DMS79 (cell line): ENCODE results near the gene SETX.
"Not testable (repeated sequence)": the region's sequence is repeated elsewhere in the genome, so short reads cannot be mapped to it uniquely, and the experiment has no call there.

Experiments
- DNase-seq: peaks from one replicate; lab custom pipeline; 2025; lab: John Stamatoyannopoulos, UW

Gene SETX, protein sequence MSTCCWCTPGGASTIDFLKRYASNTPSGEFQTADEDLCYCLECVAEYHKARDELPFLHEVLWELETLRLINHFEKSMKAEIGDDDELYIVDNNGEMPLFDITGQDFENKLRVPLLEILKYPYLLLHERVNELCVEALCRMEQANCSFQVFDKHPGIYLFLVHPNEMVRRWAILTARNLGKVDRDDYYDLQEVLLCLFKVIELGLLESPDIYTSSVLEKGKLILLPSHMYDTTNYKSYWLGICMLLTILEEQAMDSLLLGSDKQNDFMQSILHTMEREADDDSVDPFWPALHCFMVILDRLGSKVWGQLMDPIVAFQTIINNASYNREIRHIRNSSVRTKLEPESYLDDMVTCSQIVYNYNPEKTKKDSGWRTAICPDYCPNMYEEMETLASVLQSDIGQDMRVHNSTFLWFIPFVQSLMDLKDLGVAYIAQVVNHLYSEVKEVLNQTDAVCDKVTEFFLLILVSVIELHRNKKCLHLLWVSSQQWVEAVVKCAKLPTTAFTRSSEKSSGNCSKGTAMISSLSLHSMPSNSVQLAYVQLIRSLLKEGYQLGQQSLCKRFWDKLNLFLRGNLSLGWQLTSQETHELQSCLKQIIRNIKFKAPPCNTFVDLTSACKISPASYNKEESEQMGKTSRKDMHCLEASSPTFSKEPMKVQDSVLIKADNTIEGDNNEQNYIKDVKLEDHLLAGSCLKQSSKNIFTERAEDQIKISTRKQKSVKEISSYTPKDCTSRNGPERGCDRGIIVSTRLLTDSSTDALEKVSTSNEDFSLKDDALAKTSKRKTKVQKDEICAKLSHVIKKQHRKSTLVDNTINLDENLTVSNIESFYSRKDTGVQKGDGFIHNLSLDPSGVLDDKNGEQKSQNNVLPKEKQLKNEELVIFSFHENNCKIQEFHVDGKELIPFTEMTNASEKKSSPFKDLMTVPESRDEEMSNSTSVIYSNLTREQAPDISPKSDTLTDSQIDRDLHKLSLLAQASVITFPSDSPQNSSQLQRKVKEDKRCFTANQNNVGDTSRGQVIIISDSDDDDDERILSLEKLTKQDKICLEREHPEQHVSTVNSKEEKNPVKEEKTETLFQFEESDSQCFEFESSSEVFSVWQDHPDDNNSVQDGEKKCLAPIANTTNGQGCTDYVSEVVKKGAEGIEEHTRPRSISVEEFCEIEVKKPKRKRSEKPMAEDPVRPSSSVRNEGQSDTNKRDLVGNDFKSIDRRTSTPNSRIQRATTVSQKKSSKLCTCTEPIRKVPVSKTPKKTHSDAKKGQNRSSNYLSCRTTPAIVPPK (N-terminal part only)

DNA sequence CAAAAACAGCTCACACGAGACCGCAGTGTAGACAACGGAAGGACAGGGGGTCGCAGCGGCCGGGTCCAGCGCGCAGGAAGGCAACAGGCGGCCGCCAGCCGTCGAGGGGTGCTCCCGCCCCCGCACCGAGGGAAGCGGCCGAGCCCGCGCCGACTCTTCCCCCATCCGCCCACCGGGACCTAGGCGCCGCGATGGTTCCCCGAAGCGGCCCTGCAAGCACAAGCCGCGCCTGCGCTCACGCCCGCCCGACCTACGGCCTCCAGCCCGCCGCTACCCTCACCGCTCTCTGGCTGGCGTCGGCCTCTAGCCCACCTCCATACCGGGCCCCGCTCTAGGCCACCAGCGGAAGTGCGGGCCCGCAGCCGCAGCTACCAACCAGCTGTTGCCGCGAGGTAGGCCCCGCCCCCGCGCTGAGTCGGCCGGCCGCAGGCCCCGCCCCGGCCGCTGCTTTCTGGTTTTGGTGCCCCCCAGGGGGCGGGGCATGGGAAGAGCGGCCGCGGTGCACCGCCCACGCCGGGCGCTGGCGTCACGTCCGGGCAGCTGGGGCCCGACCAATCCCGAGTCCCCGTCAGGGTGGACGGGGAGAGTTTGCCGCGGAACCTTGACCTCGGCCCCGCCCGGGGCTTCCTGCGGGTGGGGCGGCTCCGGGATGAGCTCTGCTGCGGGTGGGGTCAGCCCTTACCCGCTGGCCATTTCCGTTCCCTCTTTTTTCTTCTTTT lies at the start of gene SETX:
TSS of gene SETX (minus strand) at position 350 of the 719 bp plus-strand sequence. CDS start 5,558 bp downstream, outside the sequence.
- DNase-seq, result peak; percentile 91

DNA sequence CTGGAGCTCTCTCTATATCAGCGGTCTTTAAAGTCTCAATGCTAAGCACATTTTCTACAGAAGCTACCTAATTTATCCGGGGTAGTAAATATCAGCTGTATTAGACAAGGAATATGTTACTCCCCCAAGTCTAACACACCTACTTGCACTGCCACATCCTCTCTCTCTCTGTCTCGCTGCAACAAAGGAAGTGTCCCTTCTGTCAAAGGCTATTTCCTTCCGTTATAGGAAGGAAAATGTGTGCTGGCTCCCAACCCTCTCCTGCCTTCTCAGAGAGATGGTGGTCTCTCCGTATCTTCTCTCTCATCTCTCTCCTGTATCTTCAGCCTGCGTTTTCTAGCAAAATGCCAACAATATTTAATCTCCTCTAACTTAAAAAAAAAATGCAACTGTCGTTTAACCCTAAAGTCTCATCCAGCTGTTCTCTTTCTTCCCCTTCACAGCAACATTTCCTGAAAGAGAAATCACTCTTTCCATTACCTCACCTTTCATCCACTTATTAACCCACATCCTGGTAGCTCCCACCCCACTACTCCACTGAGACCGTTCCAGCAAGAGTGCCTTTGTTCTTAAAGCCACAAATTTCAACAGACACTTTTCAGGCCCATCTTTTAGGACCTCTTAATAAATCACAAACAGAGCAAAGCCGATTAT lies 49.6 kb upstream of the SETX start:
- no peak for DNase-seq

DNA sequence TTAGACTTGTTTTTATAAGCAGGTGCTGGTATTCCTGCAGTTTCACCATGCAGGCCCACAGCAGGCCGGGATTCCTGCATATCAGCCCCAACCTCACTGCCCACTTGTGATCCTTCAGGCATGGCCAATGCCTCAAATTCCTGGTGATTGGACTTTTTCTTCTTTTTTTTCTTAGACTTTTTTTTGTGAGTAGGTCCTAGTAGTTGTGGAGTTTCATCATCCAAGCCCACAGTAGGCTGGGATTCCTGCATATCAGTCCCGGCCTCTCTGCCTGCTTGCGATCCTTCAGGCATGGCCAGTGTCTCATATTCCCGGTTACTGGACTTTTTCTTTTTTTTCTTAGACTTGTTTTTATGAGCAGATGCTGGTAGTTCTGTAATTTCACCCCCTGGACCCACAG lies 47.0 kb upstream of the SETX start:
- DNase-seq, result no peak

DNA sequence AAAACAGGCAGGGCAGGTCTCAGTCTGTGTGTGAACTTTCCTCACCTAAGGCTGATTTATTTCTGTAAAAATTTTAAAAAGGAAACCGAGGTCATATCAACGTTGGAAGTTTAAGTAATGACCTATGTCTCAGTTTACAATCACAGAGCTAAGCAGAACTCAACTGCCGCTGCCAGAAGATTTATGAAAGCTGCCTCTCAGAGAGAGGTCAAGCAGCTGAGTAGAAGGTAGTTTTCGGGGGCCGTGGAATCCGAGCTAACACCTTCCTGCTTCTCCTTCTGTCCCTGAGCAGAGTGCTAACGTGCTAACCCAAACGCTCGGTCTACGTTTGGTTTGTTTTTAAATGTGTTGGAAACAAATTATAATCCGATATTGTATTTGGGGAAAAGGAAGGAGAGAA lies 40.8 kb upstream of the SETX start:
- DNase-seq, result no peak

DNA sequence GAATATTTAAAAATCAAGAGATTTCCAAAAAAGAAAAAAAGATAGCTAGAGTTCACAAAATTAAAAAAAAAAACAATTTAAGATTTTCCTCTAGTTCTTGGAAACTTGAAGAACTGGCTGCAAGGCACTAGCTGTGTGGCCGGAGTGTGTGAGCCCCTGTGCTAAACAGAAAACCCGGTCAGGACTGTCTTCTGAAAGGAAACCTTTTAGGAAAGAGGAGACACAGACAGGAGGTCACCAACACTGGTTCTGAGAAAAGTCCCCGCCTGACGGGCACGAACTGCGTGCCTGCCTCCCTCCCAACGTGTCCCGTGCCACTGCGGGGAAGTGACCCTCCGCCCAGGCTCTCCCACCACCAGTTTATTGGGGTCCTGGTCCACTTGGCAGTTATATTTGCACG lies 36.7 kb upstream of the SETX start:
- DNase-seq, result no peak

DNA sequence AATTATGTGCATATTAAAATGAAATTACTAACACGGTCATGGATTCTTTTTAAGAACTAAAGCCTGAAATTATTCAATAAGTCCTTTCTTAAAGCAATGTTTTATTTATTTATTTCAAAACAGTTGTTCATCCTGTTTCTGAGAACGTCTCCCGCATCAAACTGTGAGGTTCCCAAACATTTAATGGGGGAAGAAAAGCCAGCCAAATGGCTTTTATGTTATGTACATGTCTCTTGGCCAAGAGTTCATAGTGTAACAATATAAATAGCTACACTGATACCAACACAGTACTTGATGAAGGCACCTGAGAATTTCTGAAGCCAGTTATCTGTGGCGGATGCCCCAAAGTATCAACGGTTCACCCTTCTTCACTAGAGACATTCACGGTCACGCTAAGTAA lies 36.2 kb upstream of the SETX start:
- DNase-seq, result no peak

DNA sequence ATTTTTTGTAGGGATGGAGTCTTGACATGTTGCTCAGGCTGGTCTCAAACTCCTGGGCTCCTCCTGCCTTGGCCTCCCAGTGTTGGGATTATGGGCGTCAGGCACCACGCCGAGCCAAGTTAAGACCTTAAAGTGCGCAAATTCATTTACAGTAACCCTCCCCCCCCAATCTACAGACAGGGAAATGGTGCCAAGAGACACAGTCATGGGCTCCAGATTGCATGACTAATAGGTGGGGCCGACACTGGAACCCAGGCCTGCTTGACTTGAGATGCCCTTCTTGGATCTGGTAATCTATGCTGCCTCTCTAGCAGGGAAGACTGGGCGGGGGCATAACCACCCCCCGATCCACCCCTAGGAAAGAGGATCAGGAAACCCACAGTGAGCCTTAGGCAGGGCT lies 32.3 kb upstream of the SETX start:
- DNase-seq, result no peak

DNA sequence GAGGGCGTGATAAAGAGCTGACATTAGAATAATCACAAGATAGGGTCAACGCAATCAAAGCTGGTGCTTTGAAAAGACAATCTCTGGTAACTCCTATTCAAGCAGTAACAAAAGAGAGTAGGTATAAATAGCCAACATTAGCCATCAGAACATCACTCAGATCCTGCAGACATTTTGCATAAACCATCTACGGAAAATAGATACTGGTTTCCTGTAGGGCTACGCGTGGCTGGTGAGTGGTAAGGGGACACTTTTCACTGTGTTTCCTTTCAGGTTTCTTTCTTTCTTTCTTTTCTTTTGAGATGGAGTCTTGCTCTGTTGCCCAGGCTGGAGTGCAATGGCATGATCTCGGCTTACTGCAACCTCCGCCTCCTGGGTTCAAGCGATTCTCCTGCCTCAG lies 29.6 kb upstream of the SETX start:
- DNase-seq, result no peak

DNA sequence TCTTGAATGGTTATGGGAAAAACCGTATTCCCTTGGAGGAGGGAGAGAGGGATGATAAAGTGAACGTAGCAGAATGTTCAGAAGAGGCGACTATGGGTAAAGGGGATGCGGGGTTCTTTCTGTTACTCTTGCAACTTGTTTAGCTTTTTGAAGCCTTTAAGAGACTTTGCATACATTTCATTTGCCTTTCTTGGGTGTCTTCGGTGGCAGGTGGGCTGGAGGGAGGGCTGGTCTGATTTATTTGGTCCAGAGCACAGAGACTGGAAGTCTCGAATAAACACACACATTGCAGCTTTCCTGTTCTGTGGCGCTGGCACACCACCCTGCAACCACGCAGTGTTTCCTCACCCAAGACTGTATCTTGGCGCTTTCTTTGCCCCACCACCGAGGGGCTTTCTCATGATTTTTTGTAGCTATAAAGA lies 28.7 kb upstream of the SETX start:
- DNase-seq, result no peak

DNA sequence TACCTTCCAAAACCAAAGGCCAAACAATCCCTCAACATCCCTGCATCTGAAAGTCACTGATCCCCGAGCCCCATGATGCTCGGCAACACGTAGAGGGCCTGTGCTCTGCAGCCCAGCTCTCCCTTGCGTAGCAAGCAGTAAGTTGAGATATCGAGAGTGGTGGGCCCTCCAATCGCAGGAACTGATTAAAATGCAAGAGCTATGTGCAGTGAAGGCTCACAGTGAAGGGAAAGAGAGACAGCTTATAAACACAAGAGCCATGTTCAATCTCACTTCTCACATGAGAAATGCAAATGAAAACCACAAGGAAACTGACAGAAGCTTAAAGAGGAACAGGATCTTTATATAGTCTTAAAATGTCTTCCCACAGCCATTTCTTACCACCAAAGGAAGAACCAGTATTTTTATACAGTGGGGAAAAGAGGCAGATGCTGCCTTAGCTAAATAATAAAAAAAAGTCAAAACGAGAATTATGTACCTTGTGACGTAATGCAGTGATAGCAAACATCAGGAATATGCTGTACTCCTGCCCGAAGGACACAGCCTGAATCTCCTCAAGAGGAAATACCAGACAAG lies 27.3 kb upstream of the SETX start:
- DNase-seq, result no peak

DNA sequence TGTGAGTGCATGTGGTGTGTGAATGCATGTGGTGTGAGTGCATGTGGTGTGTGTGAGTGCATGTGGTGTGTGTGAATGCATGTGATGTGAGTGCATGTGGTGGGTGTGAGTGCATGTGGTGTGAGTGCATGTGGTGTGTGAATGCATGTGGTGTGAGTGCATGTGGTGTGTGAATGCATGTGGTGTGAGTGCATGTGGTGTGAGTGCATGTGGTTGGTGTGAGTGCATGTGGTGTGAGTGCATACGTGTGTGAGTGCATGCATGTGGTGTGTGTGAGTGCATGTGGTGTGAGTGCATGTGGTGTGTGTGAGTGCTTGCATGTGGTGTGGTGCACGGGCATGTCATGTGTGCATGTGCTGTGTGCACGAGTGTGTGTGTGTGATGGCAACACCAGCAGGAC lies 23.6 kb upstream of the SETX start:
- DNase-seq, result not testable (repeated sequence)

DNA sequence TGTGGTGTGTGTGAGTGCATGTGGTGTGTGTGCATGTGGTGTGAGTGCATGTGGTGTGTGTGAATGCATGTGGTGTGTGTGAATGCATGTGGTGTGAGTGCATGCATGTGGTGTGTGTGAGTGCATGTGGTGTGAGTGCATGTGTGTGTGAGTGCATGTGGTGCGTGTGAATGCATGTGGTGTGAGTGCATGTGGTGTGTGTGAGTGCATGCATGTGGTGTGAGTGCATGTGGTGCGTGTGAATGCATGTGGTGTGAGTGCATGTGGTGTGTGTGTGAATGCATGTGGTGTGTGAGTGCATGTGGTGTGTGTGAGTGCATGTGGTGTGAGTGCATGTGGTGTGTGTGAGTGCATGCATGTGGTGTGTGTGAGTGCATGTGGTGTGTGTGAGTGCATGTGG lies 23.0 kb upstream of the SETX start:
- not testable (repeated sequence) for DNase-seq

DNA sequence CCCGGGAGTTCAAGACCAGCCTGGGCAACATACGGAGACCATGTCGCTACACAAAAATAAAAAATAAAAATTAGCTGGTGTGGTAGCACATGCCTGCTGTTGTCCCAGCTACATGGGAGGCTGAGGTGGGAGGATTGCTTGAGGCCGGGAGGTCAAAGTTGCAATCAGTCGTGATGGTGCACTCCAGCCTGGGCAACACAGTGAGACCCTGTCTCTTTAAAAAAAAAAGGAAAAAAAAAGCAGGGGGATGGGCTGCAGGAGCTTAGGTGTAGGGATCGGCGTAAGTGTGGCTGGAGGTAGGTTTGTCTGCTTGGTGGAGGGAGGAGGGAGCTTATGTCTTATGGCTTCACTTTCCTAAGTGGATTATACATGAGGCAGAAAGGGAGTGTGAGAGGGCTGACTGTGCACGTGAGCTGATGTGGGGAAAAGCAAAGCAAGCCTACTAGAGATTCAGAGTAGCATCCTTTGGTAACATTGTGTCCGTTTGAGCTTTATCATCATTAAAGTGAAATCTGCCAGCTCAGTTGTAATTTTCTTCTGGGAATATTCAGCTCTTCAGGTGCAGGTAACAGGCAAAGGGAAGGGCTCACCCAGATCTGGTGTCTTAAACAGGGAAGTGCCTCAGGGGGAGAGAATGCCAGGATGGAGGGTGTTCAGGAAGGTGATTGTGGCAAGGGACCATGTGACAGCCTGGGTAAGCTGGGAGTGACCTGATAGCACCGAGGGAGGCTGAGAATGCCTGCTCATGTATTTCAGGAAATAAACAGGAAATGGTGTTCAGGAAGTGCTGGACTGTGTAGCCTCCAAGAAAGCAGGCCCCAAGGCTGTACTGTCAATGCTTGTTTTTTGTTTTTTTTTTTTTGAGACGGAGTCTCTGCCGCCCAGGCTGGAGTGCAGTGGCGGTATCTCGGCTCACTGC lies 17.6 kb upstream of the SETX start:
- DNase-seq, result no peak

DNA sequence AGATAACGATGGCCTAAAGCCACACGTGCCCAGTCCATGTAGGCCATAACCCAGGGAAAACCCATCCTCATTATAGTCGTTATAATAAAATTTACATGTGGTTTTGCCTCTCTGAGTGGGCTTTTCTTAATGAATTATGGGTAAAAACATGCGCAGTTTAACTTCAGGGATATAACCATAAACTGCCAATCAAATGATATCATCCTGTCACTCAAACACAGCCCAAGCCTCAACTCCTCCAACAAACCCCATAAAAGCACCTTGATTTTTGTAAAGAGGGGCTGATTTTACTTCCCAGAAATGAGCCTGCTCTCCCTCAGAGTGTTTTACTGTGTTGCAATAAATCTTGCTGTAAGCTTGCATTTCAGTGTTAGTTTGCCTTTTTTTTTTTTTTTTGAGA lies 15.8 kb upstream of the SETX start:
- no peak for DNase-seq

DNA sequence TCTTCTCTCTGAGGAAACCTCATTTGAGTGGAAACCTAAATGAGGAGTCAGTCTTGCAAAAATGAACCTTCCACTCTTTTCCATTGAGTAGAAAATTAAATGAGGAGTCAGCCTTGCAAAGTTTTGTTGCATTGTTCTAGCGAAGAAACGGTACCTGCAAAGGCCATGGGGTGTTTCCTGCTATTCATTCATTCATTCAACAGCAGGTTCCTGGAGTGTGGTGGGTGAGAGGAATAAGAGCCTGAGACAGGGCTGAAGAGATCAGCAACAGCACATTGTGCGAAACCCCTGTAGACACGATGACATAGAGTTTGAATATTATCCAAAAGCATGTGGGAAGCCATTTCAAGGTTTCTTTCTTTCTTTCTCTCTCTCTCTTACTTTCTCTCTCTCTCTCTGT lies 14.6 kb upstream of the SETX start:
- DNase-seq, result no peak

DNA sequence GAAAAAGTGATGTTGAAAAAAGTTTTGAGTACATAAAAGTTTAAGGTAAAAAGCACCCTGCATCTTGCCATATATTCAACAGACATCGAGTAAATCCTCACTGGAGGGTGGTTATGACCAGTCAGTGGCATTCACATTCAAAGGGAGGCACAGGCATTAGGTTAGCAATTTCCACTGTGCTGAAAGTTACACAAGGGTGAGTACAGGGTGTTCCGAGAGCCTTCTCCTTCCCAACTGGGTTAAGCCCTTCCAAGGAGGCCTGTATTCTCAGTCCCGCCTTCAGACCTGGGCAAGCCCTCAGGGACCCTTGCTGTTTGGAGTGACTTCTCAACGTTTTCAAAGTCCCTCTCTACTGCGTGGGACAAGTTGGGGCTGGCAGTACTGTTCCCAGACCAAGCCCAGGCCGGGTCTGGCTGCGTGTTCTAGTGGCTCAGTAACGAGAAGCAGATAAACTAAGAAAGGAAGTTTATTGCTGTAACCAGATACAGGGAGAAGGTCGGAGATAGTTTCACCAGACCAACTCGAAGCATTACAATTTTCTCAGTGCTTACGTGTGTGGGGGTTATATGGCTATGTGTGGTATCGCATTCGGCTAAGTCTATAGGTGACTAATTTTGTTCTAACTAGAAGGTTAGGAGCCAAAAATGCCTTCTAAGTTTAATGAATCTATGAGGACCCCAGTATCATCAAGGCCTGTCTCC lies 13.0 kb upstream of the SETX start:
- DNase-seq, result no peak

DNA sequence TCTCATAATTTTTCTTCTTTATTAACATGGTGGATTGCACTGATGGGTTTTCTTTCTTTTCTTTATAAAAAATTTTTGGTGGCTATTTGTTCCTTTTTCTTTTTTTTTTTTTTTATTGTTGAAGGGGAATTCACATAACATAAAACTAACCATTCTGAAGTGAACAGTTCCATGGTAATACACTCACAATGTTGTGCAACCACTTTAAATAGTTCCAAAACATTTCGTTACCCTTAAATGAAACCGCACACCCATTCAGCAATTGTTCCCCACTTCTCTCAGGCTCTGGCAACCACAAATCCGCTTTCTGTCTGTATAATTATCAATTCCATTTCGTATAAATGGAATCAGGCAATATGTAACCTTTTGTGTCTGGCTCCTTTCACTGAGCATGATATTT lies 11.7 kb upstream of the SETX start:
- no peak for DNase-seq

DNA sequence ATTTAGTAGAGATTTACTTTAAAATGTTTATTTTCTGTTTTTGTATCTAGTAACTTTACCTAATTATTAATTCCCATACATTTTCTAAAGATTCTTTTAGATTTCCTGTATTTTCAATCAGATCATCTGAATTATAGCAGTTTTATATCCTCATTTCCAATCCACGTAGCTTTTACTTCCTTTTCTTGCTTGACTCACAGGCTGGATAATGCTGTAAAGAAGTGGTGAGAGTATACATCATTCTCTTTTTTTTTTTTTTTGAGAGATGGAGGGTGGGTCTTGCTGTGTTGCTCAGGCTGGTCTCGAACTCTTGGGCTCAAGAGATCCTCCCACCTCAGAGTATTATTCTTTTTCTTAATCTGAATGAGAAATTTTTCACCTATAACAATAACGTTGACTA lies 11.2 kb upstream of the SETX start:
- no peak for DNase-seq

DNA sequence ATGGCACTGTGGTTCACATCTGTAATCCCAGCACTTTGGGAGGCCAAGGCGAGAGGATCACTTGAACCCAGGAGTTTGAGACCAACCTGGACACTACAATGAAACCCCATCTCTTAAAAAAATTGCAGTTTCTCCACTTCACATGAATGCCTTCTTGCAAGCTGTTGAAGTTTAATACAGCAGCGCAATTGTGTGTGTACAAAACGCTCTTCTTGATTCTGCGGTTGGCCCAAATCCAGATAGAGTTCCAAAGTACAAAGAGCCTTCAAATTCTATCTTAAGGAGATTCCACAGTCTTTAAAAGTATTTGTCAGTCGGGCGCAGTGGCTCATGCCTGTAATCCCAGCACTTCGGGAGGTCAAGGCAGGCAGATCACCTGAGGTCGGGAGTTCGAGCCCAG lies 9.3 kb upstream of the SETX start:
- peak; percentile 3 for DNase-seq
